GM23338 (cell line): ENCODE results near the gene CCDC149. TPM values are rescaled to one million over a fixed set of nuclear protein-coding genes. Genes with fewer than 3 reads are reported as not detected.

Source experiments
- ATAC-seq: fragments of 200-7000 bp; cut with Tn5 transposase; 3 replicates; pipeline ENCODE4 v1.9.1; 2020
- DNase-seq: peaks from one replicate; pipeline ENCODE4 v3.0.0-alpha.2; 2015; ENCODE audit warnings: low spot score
- H2AFZ ChIP-seq: fragments of 200-600 bp; sonication (generic); 2 replicates; pipeline ENCODE4 v1.8.0; 2016; ENCODE audit warnings: antibody characterized with exemption, mild to moderate bottlenecking, moderate library complexity
- H3F3A ChIP-seq: fragments of 200-600 bp; sonication (generic); replicated peaks from 2 replicates; pipeline ENCODE4 v1.8.0; 2017; ENCODE audit warnings: antibody characterized with exemption, mixed run types, low read depth
- H3K27ac ChIP-seq: fragments of 200-600 bp; sonication (generic); 2 replicates; pipeline ENCODE4 v1.6.1; 2016; ENCODE audit warnings: low read depth
- H3K27me3 ChIP-seq: fragments of 200-600 bp; sonication (generic); 2 replicates; pipeline ENCODE4 v1.8.0; 2016; ENCODE audit warnings: mild to moderate bottlenecking, mixed run types, moderate library complexity; ENCODE audit not compliant: insufficient read depth
- H3K36me3 ChIP-seq: fragments of 200-600 bp; sonication (generic); 2 replicates; pipeline ENCODE4 v1.8.0; 2016; ENCODE audit warnings: mild to moderate bottlenecking; ENCODE audit not compliant: insufficient read depth
- H3K4me1 ChIP-seq: fragments of 200-600 bp; sonication (generic); 2 replicates; pipeline ENCODE4 v1.8.0; 2016; ENCODE audit warnings: mild to moderate bottlenecking, moderate library complexity; ENCODE audit not compliant: insufficient read depth
- H3K4me2 ChIP-seq: fragments of 200-600 bp; sonication (generic); 2 replicates; pipeline ENCODE4 v1.7.1; 2017; ENCODE audit warnings: mixed run types
- H3K4me3 ChIP-seq: fragments of 200-600 bp; sonication (generic); 2 replicates; pipeline ENCODE4 v1.6.1; 2016; ENCODE audit warnings: mixed run types
- H3K79me2 ChIP-seq: fragments of 200-600 bp; sonication (generic); replicated peaks from 2 replicates; pipeline ENCODE4 v1.8.0; 2017; ENCODE audit warnings: mild to moderate bottlenecking; ENCODE audit not compliant: insufficient read depth
- H3K9me2 ChIP-seq: fragments of 200-600 bp; sonication (generic); 2 replicates; pipeline ENCODE4 v1.8.0; 2017; ENCODE audit not compliant: insufficient read depth
- H4K20me1 ChIP-seq: fragments of 200-600 bp; sonication (generic); replicated peaks from 2 replicates; pipeline ENCODE4 v1.8.0; 2017; ENCODE audit warnings: mild to moderate bottlenecking; ENCODE audit not compliant: insufficient read depth
- H3K27ac Mint-ChIP-seq: 2 replicates; pipeline ENCODE4 v1.8.0; 2020; ENCODE audit warnings: inconsistent platforms, mild to moderate bottlenecking, moderate library complexity, mixed read lengths
- H3K27me3 Mint-ChIP-seq: 3 replicates; pipeline ENCODE4 v1.8.0; 2022; ENCODE audit warnings: low read depth, mild to moderate bottlenecking, moderate library complexity, mixed read lengths, inconsistent platforms; ENCODE audit not compliant: insufficient read depth, poor library complexity
- H3K36me3 Mint-ChIP-seq: 3 replicates; pipeline ENCODE4 v1.8.0; 2021; ENCODE audit warnings: low read depth, mild to moderate bottlenecking, inconsistent platforms, moderate library complexity, mixed read lengths
- H3K4me1 Mint-ChIP-seq: 3 replicates; pipeline ENCODE4 v1.8.0; 2020; ENCODE audit warnings: mild to moderate bottlenecking, inconsistent platforms, mixed read lengths
- H3K4me3 Mint-ChIP-seq: 3 replicates; pipeline ENCODE4 v1.8.0; 2021; ENCODE audit warnings: moderate library complexity, mild to moderate bottlenecking, inconsistent platforms, mixed read lengths
- H3K9me3 Mint-ChIP-seq: 3 replicates; pipeline ENCODE4 v1.8.0; 2020; ENCODE audit warnings: moderate library complexity, mild to moderate bottlenecking, inconsistent platforms, mixed read lengths
- CREB1 ChIP-seq: fragments of 250-450 bp; sonication (Bioruptor Pico); IDR thresholded peaks from 2 replicates; pipeline ENCODE4 v1.5.0; 2020; ENCODE audit warnings: low read depth, mild to moderate bottlenecking, moderate library complexity
- EZH2 ChIP-seq: fragments of 200-600 bp; sonication (generic); IDR thresholded peaks from one replicate; pipeline ENCODE4 v1.8.0; 2017; ENCODE audit warnings: antibody characterized with exemption, mild to moderate bottlenecking, low read depth; ENCODE audit not compliant: unreplicated experiment
- JUNB ChIP-seq: IDR thresholded peaks from one replicate; pipeline ENCODE4 v1.6.1; 2016; ENCODE audit warnings: antibody characterized with exemption; ENCODE audit not compliant: unreplicated experiment
- NANOG ChIP-seq: IDR thresholded peaks from 2 replicates; pipeline ENCODE4 v1.6.1; 2016; ENCODE audit warnings: antibody characterized with exemption, borderline replicate concordance
- POLR2AphosphoS5 ChIP-seq: IDR thresholded peaks from 2 replicates; pipeline ENCODE4 v1.6.1; 2016; ENCODE audit warnings: antibody characterized with exemption, low read depth
- STAT1 ChIP-seq: IDR thresholded peaks from one replicate; pipeline ENCODE4 v1.6.1; 2016; ENCODE audit warnings: antibody characterized with exemption; ENCODE audit not compliant: unreplicated experiment
- ZNF331 ChIP-seq: fragments of 250-450 bp; sonication (Bioruptor Pico); IDR thresholded peaks from 2 replicates; pipeline ENCODE4 v1.5.0; 2020; ENCODE audit warnings: low read depth, mild to moderate bottlenecking, moderate library complexity
- polyA plus RNA-seq: library from polyadenylated mRNA; unstranded; fragments of >200 nt; fragmentation: Nextera tagmentation; extraction: Ambion mirVana; gene quantifications from 2 replicates; pipeline ENCODE4 v1.2.1, GENCODE V29; 2016
- total RNA-seq: library from RNA; depleted of rRNA; stranded (reverse); fragments of >200 nt; shearing (Covaris generic); gene quantifications from 2 replicates; pipeline ENCODE4 v1.2.3, GENCODE V29; 2014
- TF ChIP-seq, protein P1 (sequence below): fragments of 250-450 bp; sonication (Bioruptor Pico); IDR thresholded peaks from 2 replicates; pipeline ENCODE4 v1.5.0; 2020; ENCODE audit warnings: mild to moderate bottlenecking, moderate library complexity
- TF ChIP-seq, protein P2 (sequence below): IDR thresholded peaks from one replicate; pipeline ENCODE4 v1.6.1; 2018; ENCODE audit warnings: antibody characterized with exemption; ENCODE audit not compliant: unreplicated experiment
- TF ChIP-seq, protein P3 (sequence below), 2 experiments: fragments of 200-600 bp in 1 of 2; sonication (generic) in 1 of 2; conservative IDR thresholded peaks; 2 replicates each; pipeline versions ENCODE4 v1.5.1 to v1.6.1; 2016 to 2017; ENCODE audit warnings: antibody characterized with exemption in 2 of 2, low read depth in 2 of 2, mild to moderate bottlenecking in 2 of 2, moderate library complexity in 1 of 2
- TF ChIP-seq, protein P4 (sequence below): IDR thresholded peaks from 2 replicates; pipeline ENCODE4 v1.6.1; 2016; ENCODE audit warnings: antibody characterized with exemption

Gene CCDC149
- total and polyA plus RNA-seq, 2 experiments from 2014 or later, result 2.6 to 6.4 TPM

- TF ChIP-seq, protein P1, sequence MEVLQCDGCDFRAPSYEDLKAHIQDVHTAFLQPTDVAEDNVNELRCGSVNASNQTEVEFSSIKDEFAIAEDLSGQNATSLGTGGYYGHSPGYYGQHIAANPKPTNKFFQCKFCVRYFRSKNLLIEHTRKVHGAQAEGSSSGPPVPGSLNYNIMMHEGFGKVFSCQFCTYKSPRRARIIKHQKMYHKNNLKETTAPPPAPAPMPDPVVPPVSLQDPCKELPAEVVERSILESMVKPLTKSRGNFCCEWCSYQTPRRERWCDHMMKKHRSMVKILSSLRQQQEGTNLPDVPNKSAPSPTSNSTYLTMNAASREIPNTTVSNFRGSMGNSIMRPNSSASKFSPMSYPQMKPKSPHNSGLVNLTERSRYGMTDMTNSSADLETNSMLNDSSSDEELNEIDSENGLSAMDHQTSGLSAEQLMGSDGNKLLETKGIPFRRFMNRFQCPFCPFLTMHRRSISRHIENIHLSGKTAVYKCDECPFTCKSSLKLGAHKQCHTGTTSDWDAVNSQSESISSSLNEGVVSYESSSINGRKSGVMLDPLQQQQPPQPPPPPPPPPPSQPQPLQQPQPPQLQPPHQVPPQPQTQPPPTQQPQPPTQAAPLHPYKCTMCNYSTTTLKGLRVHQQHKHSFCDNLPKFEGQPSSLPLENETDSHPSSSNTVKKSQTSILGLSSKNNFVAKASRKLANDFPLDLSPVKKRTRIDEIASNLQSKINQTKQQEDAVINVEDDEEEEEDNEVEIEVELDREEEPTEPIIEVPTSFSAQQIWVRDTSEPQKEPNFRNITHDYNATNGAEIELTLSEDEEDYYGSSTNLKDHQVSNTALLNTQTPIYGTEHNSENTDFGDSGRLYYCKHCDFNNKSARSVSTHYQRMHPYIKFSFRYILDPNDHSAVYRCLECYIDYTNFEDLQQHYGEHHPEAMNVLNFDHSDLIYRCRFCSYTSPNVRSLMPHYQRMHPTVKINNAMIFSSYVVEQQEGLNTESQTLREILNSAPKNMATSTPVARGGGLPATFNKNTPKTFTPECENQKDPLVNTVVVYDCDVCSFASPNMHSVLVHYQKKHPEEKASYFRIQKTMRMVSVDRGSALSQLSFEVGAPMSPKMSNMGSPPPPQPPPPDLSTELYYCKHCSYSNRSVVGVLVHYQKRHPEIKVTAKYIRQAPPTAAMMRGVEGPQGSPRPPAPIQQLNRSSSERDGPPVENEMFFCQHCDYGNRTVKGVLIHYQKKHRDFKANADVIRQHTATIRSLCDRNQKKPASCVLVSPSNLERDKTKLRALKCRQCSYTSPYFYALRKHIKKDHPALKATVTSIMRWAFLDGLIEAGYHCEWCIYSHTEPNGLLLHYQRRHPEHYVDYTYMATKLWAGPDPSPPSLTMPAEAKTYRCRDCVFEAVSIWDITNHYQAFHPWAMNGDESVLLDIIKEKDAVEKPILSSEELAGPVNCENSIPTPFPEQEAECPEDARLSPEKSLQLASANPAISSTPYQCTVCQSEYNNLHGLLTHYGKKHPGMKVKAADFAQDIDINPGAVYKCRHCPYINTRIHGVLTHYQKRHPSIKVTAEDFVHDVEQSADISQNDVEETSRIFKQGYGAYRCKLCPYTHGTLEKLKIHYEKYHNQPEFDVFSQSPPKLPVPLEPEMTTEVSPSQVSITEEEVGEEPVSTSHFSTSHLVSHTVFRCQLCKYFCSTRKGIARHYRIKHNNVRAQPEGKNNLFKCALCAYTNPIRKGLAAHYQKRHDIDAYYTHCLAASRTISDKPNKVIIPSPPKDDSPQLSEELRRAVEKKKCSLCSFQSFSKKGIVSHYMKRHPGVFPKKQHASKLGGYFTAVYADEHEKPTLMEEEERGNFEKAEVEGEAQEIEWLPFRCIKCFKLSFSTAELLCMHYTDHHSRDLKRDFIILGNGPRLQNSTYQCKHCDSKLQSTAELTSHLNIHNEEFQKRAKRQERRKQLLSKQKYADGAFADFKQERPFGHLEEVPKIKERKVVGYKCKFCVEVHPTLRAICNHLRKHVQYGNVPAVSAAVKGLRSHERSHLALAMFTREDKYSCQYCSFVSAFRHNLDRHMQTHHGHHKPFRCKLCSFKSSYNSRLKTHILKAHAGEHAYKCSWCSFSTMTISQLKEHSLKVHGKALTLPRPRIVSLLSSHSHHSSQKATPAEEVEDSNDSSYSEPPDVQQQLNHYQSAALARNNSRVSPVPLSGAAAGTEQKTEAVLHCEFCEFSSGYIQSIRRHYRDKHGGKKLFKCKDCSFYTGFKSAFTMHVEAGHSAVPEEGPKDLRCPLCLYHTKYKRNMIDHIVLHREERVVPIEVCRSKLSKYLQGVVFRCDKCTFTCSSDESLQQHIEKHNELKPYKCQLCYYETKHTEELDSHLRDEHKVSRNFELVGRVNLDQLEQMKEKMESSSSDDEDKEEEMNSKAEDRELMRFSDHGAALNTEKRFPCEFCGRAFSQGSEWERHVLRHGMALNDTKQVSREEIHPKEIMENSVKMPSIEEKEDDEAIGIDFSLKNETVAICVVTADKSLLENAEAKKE (CRISPR knock-in tag), result no peak
- TF ChIP-seq EZH2, result no peak
- no peak for TF ChIP-seq ZNF331 (CRISPR knock-in tag)
Measured at GRCh38 chr4:24780936-24781495, 131.8 kb downstream of the CCDC149 start (continued).

DNA sequence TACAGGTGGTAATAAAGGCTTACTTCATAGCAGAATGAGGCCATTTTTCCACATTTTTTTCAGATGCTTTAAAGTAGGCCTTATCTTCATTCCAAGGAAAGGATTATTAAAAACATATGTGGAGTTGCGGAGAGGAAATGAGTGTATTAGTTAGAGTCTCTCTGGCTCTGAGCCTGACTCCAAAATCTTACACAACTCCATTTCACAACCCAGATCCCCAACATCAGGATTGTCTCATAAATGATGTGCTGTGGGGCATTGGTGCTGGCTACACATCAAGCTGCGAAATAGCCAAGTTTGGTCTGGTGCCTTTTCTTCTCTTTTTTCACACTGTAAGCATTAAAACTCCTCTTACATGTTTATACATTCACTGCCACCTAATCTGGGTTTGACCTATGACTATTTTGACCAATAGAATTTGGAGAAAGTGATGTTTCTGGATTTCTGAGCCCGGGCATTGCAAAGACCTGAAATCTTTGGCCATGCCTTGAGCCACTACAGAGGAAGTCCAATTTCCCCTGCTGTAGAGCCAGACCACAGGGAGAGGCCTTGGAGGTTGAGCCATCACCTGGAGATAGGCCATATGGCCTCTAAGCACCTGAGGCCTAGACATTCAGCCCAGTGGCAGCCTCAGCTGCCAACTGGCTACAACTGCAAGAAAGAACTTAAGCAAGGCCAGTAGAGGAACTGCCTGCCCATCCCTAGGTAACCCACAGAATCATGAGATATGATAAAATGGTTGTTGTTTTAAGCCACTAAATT lies 134.2 kb downstream of the CCDC149 start:
- H3K9me2 ChIP-seq, result peaks cover 3% of the 10 kb centered on the region; the same call in 1 of the 2 replicates
- H3K27me3 ChIP-seq, result no peaks in the 10 kb centered on the region
- ATAC-seq (no peak), DNase-seq (no peak)
- no peak overlapping the region for H3K27ac Mint-ChIP-seq
- peaks cover 1% of the 10 kb centered on the region for H3K27me3 Mint-ChIP-seq
- H3K79me2 ChIP-seq, result no peaks in the 10 kb centered on the region
- H3F3A ChIP-seq, result 0 out of 2 replicates have a peak, but pooled peaks cover 1% of the 10 kb centered on the region
- H3K36me3 Mint-ChIP-seq, result no peaks in the 10 kb centered on the region
- H3K4me2 ChIP-seq, result no peak overlapping the region
- H3K36me3 ChIP-seq, result no peaks in the 10 kb centered on the region
- H3K4me3 ChIP-seq, result no peak overlapping the region
- no peak overlapping the region for H3K27ac ChIP-seq
- H3K4me3 Mint-ChIP-seq, result no peak overlapping the region
- no peaks in the 10 kb centered on the region for H3K9me3 Mint-ChIP-seq
- no peak overlapping the region for H2AFZ ChIP-seq
- H3K4me1 Mint-ChIP-seq, result peaks cover 13% of the 10 kb centered on the region
- no peaks in the 10 kb centered on the region for H4K20me1 ChIP-seq
- H3K4me1 ChIP-seq, result peaks cover 15% of the 10 kb centered on the region
- TF ChIP-seq POLR2AphosphoS5 (no peak), STAT1 (no peak), JUNB (no peak), EZH2 (no peak), NANOG (no peak), ZNF331 (CRISPR knock-in tag) (no peak), CREB1 (CRISPR knock-in tag) (no peak)
- TF ChIP-seq, protein P2, sequence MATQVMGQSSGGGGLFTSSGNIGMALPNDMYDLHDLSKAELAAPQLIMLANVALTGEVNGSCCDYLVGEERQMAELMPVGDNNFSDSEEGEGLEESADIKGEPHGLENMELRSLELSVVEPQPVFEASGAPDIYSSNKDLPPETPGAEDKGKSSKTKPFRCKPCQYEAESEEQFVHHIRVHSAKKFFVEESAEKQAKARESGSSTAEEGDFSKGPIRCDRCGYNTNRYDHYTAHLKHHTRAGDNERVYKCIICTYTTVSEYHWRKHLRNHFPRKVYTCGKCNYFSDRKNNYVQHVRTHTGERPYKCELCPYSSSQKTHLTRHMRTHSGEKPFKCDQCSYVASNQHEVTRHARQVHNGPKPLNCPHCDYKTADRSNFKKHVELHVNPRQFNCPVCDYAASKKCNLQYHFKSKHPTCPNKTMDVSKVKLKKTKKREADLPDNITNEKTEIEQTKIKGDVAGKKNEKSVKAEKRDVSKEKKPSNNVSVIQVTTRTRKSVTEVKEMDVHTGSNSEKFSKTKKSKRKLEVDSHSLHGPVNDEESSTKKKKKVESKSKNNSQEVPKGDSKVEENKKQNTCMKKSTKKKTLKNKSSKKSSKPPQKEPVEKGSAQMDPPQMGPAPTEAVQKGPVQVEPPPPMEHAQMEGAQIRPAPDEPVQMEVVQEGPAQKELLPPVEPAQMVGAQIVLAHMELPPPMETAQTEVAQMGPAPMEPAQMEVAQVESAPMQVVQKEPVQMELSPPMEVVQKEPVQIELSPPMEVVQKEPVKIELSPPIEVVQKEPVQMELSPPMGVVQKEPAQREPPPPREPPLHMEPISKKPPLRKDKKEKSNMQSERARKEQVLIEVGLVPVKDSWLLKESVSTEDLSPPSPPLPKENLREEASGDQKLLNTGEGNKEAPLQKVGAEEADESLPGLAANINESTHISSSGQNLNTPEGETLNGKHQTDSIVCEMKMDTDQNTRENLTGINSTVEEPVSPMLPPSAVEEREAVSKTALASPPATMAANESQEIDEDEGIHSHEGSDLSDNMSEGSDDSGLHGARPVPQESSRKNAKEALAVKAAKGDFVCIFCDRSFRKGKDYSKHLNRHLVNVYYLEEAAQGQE, result no peak
- TF ChIP-seq, protein P3, sequence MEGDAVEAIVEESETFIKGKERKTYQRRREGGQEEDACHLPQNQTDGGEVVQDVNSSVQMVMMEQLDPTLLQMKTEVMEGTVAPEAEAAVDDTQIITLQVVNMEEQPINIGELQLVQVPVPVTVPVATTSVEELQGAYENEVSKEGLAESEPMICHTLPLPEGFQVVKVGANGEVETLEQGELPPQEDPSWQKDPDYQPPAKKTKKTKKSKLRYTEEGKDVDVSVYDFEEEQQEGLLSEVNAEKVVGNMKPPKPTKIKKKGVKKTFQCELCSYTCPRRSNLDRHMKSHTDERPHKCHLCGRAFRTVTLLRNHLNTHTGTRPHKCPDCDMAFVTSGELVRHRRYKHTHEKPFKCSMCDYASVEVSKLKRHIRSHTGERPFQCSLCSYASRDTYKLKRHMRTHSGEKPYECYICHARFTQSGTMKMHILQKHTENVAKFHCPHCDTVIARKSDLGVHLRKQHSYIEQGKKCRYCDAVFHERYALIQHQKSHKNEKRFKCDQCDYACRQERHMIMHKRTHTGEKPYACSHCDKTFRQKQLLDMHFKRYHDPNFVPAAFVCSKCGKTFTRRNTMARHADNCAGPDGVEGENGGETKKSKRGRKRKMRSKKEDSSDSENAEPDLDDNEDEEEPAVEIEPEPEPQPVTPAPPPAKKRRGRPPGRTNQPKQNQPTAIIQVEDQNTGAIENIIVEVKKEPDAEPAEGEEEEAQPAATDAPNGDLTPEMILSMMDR (conservative IDR thresholded peaks at IDR 0.05; ENCODE audit: low read depth in 2 of 2), result no peak
- TF ChIP-seq, protein P4, sequence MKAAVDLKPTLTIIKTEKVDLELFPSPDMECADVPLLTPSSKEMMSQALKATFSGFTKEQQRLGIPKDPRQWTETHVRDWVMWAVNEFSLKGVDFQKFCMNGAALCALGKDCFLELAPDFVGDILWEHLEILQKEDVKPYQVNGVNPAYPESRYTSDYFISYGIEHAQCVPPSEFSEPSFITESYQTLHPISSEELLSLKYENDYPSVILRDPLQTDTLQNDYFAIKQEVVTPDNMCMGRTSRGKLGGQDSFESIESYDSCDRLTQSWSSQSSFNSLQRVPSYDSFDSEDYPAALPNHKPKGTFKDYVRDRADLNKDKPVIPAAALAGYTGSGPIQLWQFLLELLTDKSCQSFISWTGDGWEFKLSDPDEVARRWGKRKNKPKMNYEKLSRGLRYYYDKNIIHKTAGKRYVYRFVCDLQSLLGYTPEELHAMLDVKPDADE, result no peak
